Measurements from ENCODE around the gene DNHD1.

Gene DNHD1

GRCh38 chr11:6475936-6476335 lies 21.1 kb upstream of the DNHD1 start:
- Mint-ChIP-seq H3K4me1 (peaks cover 47% of the 10 kb centered on the region), H3K27ac (no peak overlapping the region), H3K9me3 (no peaks in the 10 kb centered on the region), H3K36me3 (ENCODE audit: low read depth) (peaks cover 21% of the 10 kb centered on the region), H3K27me3 (ENCODE audit: low read depth, poor library complexity) (no peaks in the 10 kb centered on the region), H3K4me3 (no peak overlapping the region)
- DNase-seq, result no peak
- TF ChIP-seq CTCF (IDR thresholded peaks at IDR 0.05), result no peak

GRCh38 chr11:6476571-6476970 lies 20.5 kb upstream of the DNHD1 start:
- no peak for DNase-seq
- no peaks in the 10 kb centered on the region for H3K27me3 Mint-ChIP-seq (ENCODE audit: low read depth, poor library complexity)
- no peak overlapping the region for H3K27ac Mint-ChIP-seq
- TF ChIP-seq CTCF (IDR thresholded peaks at IDR 0.05), result no peak
- no peak overlapping the region for H3K4me3 Mint-ChIP-seq
- no peaks in the 10 kb centered on the region for H3K9me3 Mint-ChIP-seq
- peaks cover 49% of the 10 kb centered on the region for H3K4me1 Mint-ChIP-seq
- H3K36me3 Mint-ChIP-seq (ENCODE audit: low read depth), result peaks cover 21% of the 10 kb centered on the region

GRCh38 chr11:6480299-6480914 lies 16.7 kb upstream of the DNHD1 start:
- Mint-ChIP-seq H3K36me3 (ENCODE audit: low read depth) (peaks cover 34% of the 10 kb centered on the region), H3K4me1 (peaks cover 40% of the 10 kb centered on the region)

GRCh38 chr11:6481012-6481923 lies 15.8 kb upstream of the DNHD1 start, which contains the start of the genes ARFIP2 and TIMM10B:
Gene ARFIP2, minus strand, starts transcription at chr11:6481331. Its CDS starts 910 bp downstream, at chr11:6480421.
Gene TIMM10B, plus strand, starts transcription at chr11:6481501. Its CDS starts 16 bp downstream, at chr11:6481517.
- no peak for TF ChIP-seq CTCF (IDR thresholded peaks at IDR 0.05)
- peaks cover 40% of the 10 kb centered on the region for H3K4me1 Mint-ChIP-seq
- H3K36me3 Mint-ChIP-seq (ENCODE audit: low read depth), result peaks cover 34% of the 10 kb centered on the region
- peak within 1 kb of the TSS; percentile 98 for H3K27ac Mint-ChIP-seq
- no peaks in the 10 kb centered on the region for H3K27me3 Mint-ChIP-seq (ENCODE audit: low read depth, poor library complexity)
- peak; percentile 97 for DNase-seq
- peak within 1 kb of the TSS; percentile 96 for H3K4me3 Mint-ChIP-seq
- no peaks in the 10 kb centered on the region for H3K9me3 Mint-ChIP-seq

More at GRCh38 chr11:6480299-6480914, 16.7 kb upstream of the DNHD1 start:
- DNase-seq, result no peak
- Mint-ChIP-seq H3K27me3 (ENCODE audit: low read depth, poor library complexity) (no peaks in the 10 kb centered on the region), H3K4me3 (peak overlapping the region; percentile 96), H3K27ac (peak overlapping the region; percentile 98), H3K9me3 (no peaks in the 10 kb centered on the region)
- no peak for TF ChIP-seq CTCF (IDR thresholded peaks at IDR 0.05)

- H3K27me3 Mint-ChIP-seq (ENCODE audit: low read depth, poor library complexity), result no peaks in the 10 kb centered on the region
- H3K4me1 Mint-ChIP-seq, result peaks cover 40% of the 10 kb centered on the region
- no peaks in the 10 kb centered on the region for H3K9me3 Mint-ChIP-seq
- DNase-seq, result no peak
- peaks cover 34% of the 10 kb centered on the region for H3K36me3 Mint-ChIP-seq (ENCODE audit: low read depth)
- H3K4me3 Mint-ChIP-seq, result peak overlapping the region; percentile 96
- peak overlapping the region; percentile 98 for H3K27ac Mint-ChIP-seq
- no peak for TF ChIP-seq CTCF (IDR thresholded peaks at IDR 0.05)
Measured at GRCh38 chr11:6481924-6482275, 15.2 kb upstream of the DNHD1 start.

Measured in nephron progenitor cell (in vitro differentiated cells).